GM12864 (cell line): ENCODE data around the gene AOPEP.
A peak's percentile ranks its signal among the peaks of the same experiment; 100 is the strongest.

Experiments used
- DNase-seq: peaks from one replicate; pipeline ENCODE4 v3.0.0-alpha.2; 2011; ENCODE audit warnings: low read depth
- H3K4me3 ChIP-seq: 2 replicates; pipeline ENCODE4 v1.5.1; 2011; ENCODE audit warnings: mild to moderate bottlenecking, low read depth, low read length, control low read depth
- TF ChIP-seq, protein P1 (sequence below): IDR thresholded peaks from 2 replicates; pipeline ENCODE4 v1.5.1; 2011; ENCODE audit warnings: low read depth, mild to moderate bottlenecking, moderate library complexity, low read length, control low read depth, inconsistent platforms; ENCODE audit errors: missing control alignments

The AOPEP gene

GRCh38 chr9:95003689-95004410 lies 277.4 kb downstream of the AOPEP start:
- TF ChIP-seq, protein P1, sequence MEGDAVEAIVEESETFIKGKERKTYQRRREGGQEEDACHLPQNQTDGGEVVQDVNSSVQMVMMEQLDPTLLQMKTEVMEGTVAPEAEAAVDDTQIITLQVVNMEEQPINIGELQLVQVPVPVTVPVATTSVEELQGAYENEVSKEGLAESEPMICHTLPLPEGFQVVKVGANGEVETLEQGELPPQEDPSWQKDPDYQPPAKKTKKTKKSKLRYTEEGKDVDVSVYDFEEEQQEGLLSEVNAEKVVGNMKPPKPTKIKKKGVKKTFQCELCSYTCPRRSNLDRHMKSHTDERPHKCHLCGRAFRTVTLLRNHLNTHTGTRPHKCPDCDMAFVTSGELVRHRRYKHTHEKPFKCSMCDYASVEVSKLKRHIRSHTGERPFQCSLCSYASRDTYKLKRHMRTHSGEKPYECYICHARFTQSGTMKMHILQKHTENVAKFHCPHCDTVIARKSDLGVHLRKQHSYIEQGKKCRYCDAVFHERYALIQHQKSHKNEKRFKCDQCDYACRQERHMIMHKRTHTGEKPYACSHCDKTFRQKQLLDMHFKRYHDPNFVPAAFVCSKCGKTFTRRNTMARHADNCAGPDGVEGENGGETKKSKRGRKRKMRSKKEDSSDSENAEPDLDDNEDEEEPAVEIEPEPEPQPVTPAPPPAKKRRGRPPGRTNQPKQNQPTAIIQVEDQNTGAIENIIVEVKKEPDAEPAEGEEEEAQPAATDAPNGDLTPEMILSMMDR = no peak
- DNase-seq = no peak

GRCh38 chr9:95004411-95005277 lies 278.1 kb downstream of the AOPEP start:
- TF ChIP-seq, protein P1 = no peak
- peak overlapping the region; percentile 70 for H3K4me3 ChIP-seq
- no peak for DNase-seq

More at GRCh38 chr9:95003689-95004410, 277.4 kb downstream of the AOPEP start:
- peak overlapping the region; percentile 70 for H3K4me3 ChIP-seq

DNA sequence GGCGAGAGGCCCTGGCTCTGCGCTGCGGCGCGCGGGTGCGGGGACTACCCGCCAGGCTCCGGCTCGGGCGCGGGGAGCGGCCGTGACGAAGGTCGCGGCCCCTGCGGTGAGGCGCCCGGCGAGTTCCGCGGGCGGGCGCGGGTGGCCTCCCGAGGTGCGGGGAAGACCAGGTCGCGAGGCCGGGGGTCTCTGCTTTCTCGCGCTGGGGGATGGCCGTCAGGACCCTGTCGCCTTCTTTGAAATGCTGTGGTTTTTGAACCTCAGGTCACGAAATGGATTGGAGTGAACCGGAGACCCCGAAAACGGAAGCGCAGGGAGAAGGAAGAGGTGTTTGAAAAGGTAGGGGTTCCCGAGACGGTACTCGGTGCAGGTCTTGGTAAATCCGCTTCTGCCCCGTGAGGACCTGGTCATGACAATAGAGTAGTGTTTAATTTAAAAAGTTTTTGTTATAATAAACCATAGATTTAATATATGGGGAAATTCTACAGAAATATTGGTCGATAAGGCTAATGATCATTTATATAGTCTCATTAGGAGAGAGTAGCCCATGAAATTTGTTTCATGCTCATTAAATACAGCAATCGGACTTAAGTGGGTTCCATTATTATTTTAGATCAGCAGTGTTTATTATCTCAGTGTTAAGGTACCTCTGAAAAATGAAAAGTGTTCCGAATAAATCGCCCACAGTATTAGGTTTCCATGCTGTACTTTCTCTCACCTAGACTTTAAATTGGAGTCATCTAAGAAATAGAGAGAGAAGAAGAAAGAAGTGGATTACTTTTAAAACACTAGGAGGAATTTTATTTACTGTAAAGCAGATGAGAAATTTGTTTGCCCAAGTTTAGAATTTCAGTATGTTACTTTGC lies 279.0 kb downstream of the AOPEP start:
- H3K4me3 ChIP-seq = peak overlapping the region; percentile 70
- TF ChIP-seq, protein P1 = no peak
- no peak for DNase-seq

DNA sequence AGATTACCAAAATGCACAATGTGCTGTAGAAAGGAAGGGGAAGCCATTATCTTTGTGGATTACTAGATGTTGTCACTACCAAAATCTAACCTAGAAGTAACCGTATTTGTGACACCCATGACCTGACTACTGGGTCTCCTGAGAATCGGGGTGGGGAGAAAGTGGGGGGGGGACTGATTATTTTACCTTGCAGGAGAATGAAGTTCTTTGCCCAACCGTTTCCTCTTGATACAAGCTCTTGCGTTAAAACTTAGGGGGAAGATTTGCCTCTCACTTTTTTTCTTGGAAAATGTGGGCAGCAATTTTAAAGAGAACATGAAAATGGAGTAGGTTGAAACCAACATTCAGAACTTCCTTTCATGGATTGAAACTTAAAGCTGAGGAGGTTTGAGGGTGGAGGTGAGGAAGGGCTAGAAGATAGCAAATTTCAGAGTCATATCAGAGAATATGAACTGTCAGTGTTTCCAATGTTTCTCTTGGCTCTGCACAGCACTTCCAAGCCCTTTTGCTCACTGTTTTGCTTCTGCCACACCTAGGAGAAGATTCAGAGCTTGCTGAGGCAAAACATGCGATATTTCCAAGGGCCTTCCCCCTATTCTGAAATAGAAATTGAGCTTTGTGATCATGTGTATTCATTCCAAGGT lies 280.8 kb downstream of the AOPEP start:
- no peak overlapping the region for H3K4me3 ChIP-seq
- TF ChIP-seq, protein P1 = no peak
- no peak for DNase-seq

- no peak overlapping the region for H3K4me3 ChIP-seq
- TF ChIP-seq, protein P1 = no peak
- no peak for DNase-seq
These were observed 281.8 kb downstream of the AOPEP start for GRCh38 chr9:95008151-95008771.

DNA sequence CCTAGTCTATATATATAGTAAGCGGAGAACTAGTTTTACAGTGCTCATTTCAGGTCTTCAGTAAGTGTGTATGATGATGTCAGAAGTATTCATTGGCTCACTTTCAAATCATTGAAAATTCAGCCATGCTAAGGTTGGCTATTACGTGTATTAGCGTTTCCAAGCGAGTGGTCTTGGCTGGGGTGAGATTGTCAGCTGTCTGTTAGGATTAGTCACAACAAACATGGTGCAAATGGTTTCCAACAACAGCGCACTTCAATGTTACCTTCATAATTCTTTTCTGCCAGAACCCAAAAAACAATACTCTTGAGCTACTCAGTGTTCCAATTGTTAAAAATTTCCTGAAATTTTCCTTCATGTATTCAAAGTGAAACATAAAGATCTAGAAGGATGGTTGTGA lies 283.0 kb downstream of the AOPEP start:
- DNase-seq = no peak
- TF ChIP-seq, protein P1 = no peak
- no peak overlapping the region for H3K4me3 ChIP-seq
